BLaER1 treated with 17β-estradiol and CSF1 and Interleukin-3, amounts not matched to agents 10 nM and 100 nM (cell line): ENCODE data around the gene ELF4.

Experiments used
- H3K27ac ChIP-seq, 11 experiments: shearing (Covaris generic); formaldehyde crosslinking; 2 replicates each; pipeline ENCODE4 v1.8.1; 2022
- H3K27me3 ChIP-seq, 11 experiments: shearing (Covaris generic); formaldehyde crosslinking; 2 replicates each; pipeline ENCODE4 v1.8.1; 2022
- H3K36me3 ChIP-seq, 11 experiments: shearing (Covaris generic); formaldehyde crosslinking; 2 replicates each; pipeline ENCODE4 v1.8.1; 2022
- H3K4me1 ChIP-seq, 10 experiments: shearing (Covaris generic); formaldehyde crosslinking; 2 replicates each; pipeline ENCODE4 v1.8.1; 2022
- H3K4me2 ChIP-seq, 11 experiments: shearing (Covaris generic); formaldehyde crosslinking; 2 replicates each; pipeline ENCODE4 v1.8.1; 2022
- H3K4me3 ChIP-seq, 10 experiments: shearing (Covaris generic); formaldehyde crosslinking; 2 replicates each; pipeline ENCODE4 v1.8.1; 2022
- H3K9ac ChIP-seq, 11 experiments: shearing (Covaris generic); formaldehyde crosslinking; 2 replicates each; pipeline ENCODE4 v1.8.1; 2022
- H3K9me3 ChIP-seq, 11 experiments: shearing (Covaris generic); formaldehyde crosslinking; replicated peaks in 1 of 11; 2 replicates each; pipeline ENCODE4 v1.8.1; 2022
- H4K20me1 ChIP-seq, 11 experiments: shearing (Covaris generic); formaldehyde crosslinking; 2 replicates each; pipeline ENCODE4 v1.8.1; 2022
- Cebpa-rat ChIP-seq, 11 experiments: shearing (Covaris generic); IDR thresholded peaks; 2 replicates each; pipeline ENCODE4 v1.8.1; 2022

Gene ELF4

DNA sequence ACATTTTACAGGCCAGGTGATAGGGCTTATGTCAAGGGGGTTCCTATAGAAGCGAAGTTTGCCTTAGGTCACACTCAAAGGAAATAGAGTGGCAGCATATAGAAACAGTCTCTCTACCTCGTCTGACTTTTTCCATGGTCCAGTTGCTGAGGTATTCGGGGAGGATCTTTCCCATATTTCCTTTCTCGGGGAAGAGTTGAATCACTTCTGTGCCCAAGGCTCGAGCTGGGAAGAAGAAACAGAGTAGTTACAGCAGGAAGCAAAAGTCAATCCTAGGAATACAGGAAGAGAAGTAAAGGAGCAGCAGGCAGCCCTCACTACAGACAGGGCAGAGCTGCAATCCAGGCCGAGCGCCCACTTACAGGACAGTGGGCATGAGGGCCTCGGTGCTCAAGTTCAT is 26.7 kb upstream of the ELF4 start:
- Histone ChIP-seq H3K9ac (no peak overlapping the region), H3K27ac (no peak overlapping the region), H3K36me3 (peaks cover 42 to 95% (median 64%) of the 10 kb centered on the region in 11 experiments), H3K4me3 (no peak overlapping the region), H4K20me1 (peaks cover 0 to 13% (median 0%) of the 10 kb centered on the region in 11 experiments; a peak in 1 of 22 replicates), H3K9me3 (no peaks in the 10 kb centered on the region), H3K4me1 (0 out of 20 replicates have a peak, but pooled peaks cover 0 to 6% (median 0%) of the 10 kb centered on the region in 10 experiments), H3K4me2 (no peak overlapping the region), H3K27me3 (peaks cover 18 to 96% (median 79%) of the 10 kb centered on the region in 11 experiments; a peak in 21 of 22 replicates)
- TF ChIP-seq Cebpa-rat (IDR thresholded peaks at IDR 0.05) = no peak

DNA sequence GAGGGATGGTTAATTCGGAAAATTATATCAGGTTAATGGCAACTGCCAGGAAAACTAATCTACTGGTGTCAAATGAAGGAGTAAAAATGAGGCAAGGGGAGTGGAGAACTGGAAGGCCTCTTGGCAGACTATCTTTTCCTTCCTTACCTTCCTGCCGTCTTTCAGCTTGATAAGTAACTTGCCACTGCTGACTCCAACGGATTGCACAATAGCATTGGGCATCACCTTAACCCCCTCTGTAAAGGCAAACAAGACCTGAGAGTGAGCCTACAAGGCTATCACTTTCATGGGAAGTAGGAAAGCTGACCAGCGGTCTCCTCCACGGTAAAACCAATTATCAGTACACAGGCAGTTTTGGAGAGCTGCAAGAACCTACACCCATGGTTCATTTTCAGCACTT is 26.2 kb upstream of the ELF4 start:
- peaks cover 0 to 13% (median 0%) of the 10 kb centered on the region in 11 experiments; a peak in 1 of 22 replicates for H4K20me1 ChIP-seq
- H3K27ac ChIP-seq = no peak overlapping the region
- 0 out of 20 replicates have a peak, but pooled peaks cover 0 to 6% (median 0%) of the 10 kb centered on the region in 10 experiments for H3K4me1 ChIP-seq
- H3K4me2 ChIP-seq = no peak overlapping the region
- H3K9me3 ChIP-seq = no peaks in the 10 kb centered on the region
- H3K36me3 ChIP-seq = peaks cover 43 to 95% (median 64%) of the 10 kb centered on the region in 11 experiments
- H3K4me3 ChIP-seq = no peak overlapping the region
- no peak overlapping the region for H3K9ac ChIP-seq
- peak in 1 of 11 experiments; percentile 25; a peak in 1 of 22 replicates for TF ChIP-seq Cebpa-rat (IDR thresholded peaks at IDR 0.05)
- peaks cover 20 to 96% (median 79%) of the 10 kb centered on the region in 11 experiments for H3K27me3 ChIP-seq

- no peak overlapping the region for H3K9ac ChIP-seq
- H3K4me3 ChIP-seq = no peak overlapping the region
- no peak for TF ChIP-seq Cebpa-rat (IDR thresholded peaks at IDR 0.05)
- no peak overlapping the region for H3K27ac ChIP-seq
- no peaks in the 10 kb centered on the region for H3K4me1 ChIP-seq
- H3K36me3 ChIP-seq = peaks cover 31 to 94% (median 68%) of the 10 kb centered on the region in 11 experiments
- no peaks in the 10 kb centered on the region for H3K9me3 ChIP-seq
- peaks cover 52 to 96% (median 83%) of the 10 kb centered on the region in 11 experiments for H3K27me3 ChIP-seq
- H4K20me1 ChIP-seq = peaks cover 0 to 15% (median 0%) of the 10 kb centered on the region in 11 experiments; a peak in 2 of 22 replicates
- H3K4me2 ChIP-seq = no peak overlapping the region
These were observed 20.7 kb upstream of the ELF4 start for GRCh38 chrX:130130990-130131389.

DNA sequence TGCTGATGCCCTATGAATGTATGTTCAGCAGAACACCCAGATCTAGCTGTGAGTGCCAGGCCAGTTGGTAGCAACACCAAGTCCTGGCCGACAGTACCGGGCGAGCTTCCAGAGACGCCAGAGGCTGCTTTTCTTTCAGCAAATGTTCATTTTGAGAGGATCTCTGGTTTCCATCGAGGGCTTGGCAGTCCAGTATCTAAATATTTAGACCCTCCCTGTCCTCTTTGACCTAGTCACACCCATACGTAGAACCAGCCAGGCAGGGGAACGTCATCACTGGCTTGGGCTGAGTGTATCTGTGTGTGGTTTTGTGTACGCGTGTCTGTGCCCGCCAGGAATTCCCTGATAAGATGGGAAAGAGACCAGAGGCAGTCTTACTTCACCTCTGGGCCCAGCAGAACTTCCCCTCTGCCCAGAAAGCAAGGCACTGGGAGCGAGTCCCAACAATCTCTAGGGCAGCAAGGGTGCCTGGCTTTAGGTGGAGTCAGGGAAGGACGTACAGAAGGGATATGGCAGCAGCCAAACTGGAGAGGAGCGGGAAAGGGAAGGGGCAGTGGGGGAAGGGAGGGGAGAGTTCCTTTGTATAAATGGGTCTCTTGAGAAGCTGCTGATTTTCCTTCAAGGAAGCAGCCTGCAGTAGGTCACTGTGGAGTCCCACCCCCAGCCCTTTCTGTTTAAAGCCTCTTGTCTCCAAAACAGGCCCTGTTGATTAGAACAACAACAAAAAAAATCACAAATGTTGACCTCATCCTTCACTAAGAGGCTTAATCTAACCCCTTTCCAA is 15.0 kb upstream of the ELF4 start:
- no peak for TF ChIP-seq Cebpa-rat (IDR thresholded peaks at IDR 0.05)
- no peak overlapping the region for H3K4me3 ChIP-seq
- H3K27me3 ChIP-seq = peaks cover 51 to 98% (median 87%) of the 10 kb centered on the region in 11 experiments
- H3K9me3 ChIP-seq = no peaks in the 10 kb centered on the region
- no peak overlapping the region for H3K27ac ChIP-seq
- H4K20me1 ChIP-seq = peaks cover 0 to 9% (median 0%) of the 10 kb centered on the region in 11 experiments; a peak in 6 of 22 replicates
- peaks cover 9 to 45% (median 24%) of the 10 kb centered on the region in 11 experiments; a peak in 21 of 22 replicates for H3K36me3 ChIP-seq
- no peak overlapping the region for H3K4me2 ChIP-seq
- H3K4me1 ChIP-seq = peaks cover 9 to 16% (median 13%) of the 10 kb centered on the region in 10 experiments
- H3K9ac ChIP-seq = no peak overlapping the region

DNA sequence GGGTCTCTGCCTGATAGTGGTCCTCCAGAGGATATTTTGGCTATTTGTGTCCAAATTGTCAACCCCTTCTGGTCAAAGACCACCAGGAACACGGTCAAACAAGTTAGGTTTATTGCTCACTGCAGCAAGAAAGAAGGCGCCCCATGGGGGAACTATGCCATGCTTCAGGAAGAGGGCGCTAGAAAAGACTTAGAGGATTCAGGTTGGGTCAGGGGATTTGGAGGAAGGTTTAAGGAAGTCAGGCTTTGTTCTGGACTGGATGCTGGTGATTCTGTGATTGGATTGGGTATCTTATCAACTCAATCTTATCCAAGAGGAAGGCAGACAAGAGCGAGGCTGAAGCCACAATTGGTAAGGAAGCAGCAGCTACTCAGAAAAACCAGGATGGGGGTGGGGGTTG is 14.3 kb upstream of the ELF4 start:
- peaks cover 16 to 23% (median 20%) of the 10 kb centered on the region in 10 experiments for H3K4me1 ChIP-seq
- TF ChIP-seq Cebpa-rat (IDR thresholded peaks at IDR 0.05) = no peak
- H3K27ac ChIP-seq = no peak overlapping the region
- no peak overlapping the region for H3K9ac ChIP-seq
- H3K4me2 ChIP-seq = no peak overlapping the region
- H3K4me3 ChIP-seq = no peak overlapping the region
- H4K20me1 ChIP-seq = peaks cover 0 to 12% (median 0%) of the 10 kb centered on the region in 11 experiments; a peak in 6 of 22 replicates
- H3K9me3 ChIP-seq = no peaks in the 10 kb centered on the region
- H3K27me3 ChIP-seq = peaks cover 45 to 98% (median 81%) of the 10 kb centered on the region in 11 experiments
- peaks cover 5 to 38% (median 17%) of the 10 kb centered on the region in 11 experiments; a peak in 20 of 22 replicates for H3K36me3 ChIP-seq

GRCh38 chrX:130121505-130121800 is 11.2 kb upstream of the ELF4 start:
- H3K4me1 ChIP-seq = peaks cover 37 to 48% (median 42%) of the 10 kb centered on the region in 10 experiments
- H3K9me3 ChIP-seq = no peaks in the 10 kb centered on the region
- H3K27ac ChIP-seq = peak overlapping the region in 9 of 11 experiments; percentile 57 to 82 (median 79); a peak in 18 of 22 replicates
- peaks cover 0 to 13% (median 3%) of the 10 kb centered on the region in 11 experiments; a peak in 9 of 22 replicates for H3K36me3 ChIP-seq
- H4K20me1 ChIP-seq = peaks cover 0 to 33% (median 0%) of the 10 kb centered on the region in 11 experiments; a peak in 9 of 22 replicates
- no peak for TF ChIP-seq Cebpa-rat (IDR thresholded peaks at IDR 0.05)
- H3K27me3 ChIP-seq = peaks cover 41 to 98% (median 81%) of the 10 kb centered on the region in 11 experiments
- peak overlapping the region in 9 of 10 experiments; percentile 46 to 67 (median 54); a peak in 13 of 20 replicates for H3K4me3 ChIP-seq
- peak overlapping the region; percentile 78 to 89 (median 80) for H3K4me2 ChIP-seq
- H3K9ac ChIP-seq = peak overlapping the region in 10 of 11 experiments; percentile 64 to 83 (median 74); a peak in 16 of 22 replicates

GRCh38 chrX:130120746-130121504 is 10.6 kb upstream of the ELF4 start:
- TF ChIP-seq Cebpa-rat (IDR thresholded peaks at IDR 0.05) = no peak
- Histone ChIP-seq H3K4me1 (peaks cover 37 to 48% (median 42%) of the 10 kb centered on the region in 10 experiments), H4K20me1 (peaks cover 0 to 33% (median 0%) of the 10 kb centered on the region in 11 experiments; a peak in 9 of 22 replicates), H3K4me3 (peak overlapping the region; percentile 46 to 67 (median 53)), H3K9me3 (no peaks in the 10 kb centered on the region), H3K27ac (peak overlapping the region; percentile 25 to 82 (median 72); a peak in 20 of 22 replicates), H3K4me2 (peak overlapping the region; percentile 78 to 89 (median 80)), H3K27me3 (peaks cover 40 to 99% (median 81%) of the 10 kb centered on the region in 11 experiments), H3K36me3 (peaks cover 0 to 13% (median 0%) of the 10 kb centered on the region in 11 experiments; a peak in 4 of 22 replicates), H3K9ac (peak overlapping the region; percentile 64 to 83 (median 73))

- peak overlapping the region; percentile 46 to 67 (median 53) for H3K4me3 ChIP-seq
- peak overlapping the region; percentile 78 to 89 (median 80) for H3K4me2 ChIP-seq
- no peaks in the 10 kb centered on the region for H3K9me3 ChIP-seq
- peak overlapping the region; percentile 25 to 82 (median 72); a peak in 20 of 22 replicates for H3K27ac ChIP-seq
- no peak for TF ChIP-seq Cebpa-rat (IDR thresholded peaks at IDR 0.05)
- peaks cover 0 to 12% (median 0%) of the 10 kb centered on the region in 11 experiments; a peak in 3 of 22 replicates for H3K36me3 ChIP-seq
- H3K4me1 ChIP-seq = peaks cover 37 to 52% (median 42%) of the 10 kb centered on the region in 10 experiments
- H4K20me1 ChIP-seq = peaks cover 0 to 33% (median 0%) of the 10 kb centered on the region in 11 experiments; a peak in 9 of 22 replicates
- peaks cover 37 to 97% (median 81%) of the 10 kb centered on the region in 11 experiments for H3K27me3 ChIP-seq
- peak overlapping the region; percentile 64 to 83 (median 73) for H3K9ac ChIP-seq
These were observed 10.0 kb upstream of the ELF4 start for GRCh38 chrX:130120321-130120731.
